GM15510 (cell line): ENCODE measurements around the gene MBD3L2.
"Not testable (repeated sequence)": the region's sequence is repeated elsewhere in the genome, so short reads cannot be mapped to it uniquely, and the experiment has no call there.

Experiments used
- POLR2A ChIP-seq: IDR thresholded peaks from 3 replicates; pipeline ENCODE4 v1.6.1; 2011; ENCODE audit warnings: borderline replicate concordance; ENCODE audit not compliant: insufficient read length; ENCODE audit errors: extremely low read depth

The MBD3L2 gene

DNA sequence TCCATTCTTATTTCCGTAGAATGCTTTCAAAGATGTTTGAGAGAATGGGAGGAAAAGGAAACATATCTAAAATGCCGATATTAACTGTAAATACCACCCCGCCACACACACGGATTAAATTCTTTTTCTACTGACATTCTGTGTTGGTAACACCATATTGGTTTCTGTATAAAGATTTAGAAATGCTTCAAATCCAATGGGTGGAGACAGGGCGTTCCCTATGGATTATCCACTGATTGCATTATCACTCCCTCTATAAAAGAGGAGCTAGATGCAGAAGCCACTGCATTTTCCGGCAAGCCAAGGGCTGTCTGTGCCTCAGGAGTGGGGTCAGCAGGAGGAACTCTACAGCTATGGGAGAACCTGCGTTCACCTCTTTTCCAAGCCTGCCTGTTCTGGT lies at the start of gene MBD3L2:
TSS of gene MBD3L2 (plus strand) at position 301 of the 400 bp plus-strand sequence. CDS start at position 354, 53 bp downstream.
- TF ChIP-seq POLR2A, result not testable (repeated sequence)

DNA sequence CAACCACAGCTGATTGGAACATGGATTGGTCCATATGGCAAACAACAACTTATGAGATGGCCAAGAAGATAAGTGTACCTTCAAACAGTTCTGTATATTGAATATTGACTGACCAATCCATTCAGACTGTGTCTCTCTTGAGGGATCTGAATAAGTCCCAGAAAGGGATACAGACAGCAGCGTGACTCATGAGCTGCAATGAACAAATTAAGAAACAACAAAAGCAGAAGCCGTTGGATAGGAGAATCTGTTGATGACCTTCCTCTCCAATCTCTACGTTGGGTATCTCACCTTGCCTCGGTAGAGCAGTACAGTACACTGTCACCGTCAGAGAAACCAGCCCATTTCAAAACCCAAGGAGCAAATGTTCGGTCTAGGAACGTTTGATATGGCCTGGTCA lies 49.2 kb upstream of the MBD3L2 start:
- TF ChIP-seq POLR2A, result no peak

DNA sequence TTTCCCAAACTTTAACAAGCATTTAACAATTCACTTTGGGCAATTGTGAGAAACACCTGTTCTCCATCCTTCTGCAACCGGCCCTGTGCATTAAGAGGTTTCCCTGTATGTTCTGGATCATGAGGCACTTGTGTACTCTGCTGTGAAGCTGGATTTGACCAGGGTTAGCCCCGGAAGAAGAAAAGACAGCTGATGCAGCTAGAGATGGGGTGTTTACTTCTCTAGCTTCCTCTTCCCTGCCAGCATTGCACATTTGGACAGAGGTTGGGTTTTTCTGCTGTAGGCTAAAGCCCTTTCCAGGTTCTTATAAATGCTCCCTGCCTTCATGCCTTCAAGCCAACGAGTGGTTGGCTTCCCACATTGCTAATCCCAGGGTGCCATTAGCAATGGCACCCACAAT lies 48.8 kb upstream of the MBD3L2 start:
- TF ChIP-seq POLR2A, result no peak

DNA sequence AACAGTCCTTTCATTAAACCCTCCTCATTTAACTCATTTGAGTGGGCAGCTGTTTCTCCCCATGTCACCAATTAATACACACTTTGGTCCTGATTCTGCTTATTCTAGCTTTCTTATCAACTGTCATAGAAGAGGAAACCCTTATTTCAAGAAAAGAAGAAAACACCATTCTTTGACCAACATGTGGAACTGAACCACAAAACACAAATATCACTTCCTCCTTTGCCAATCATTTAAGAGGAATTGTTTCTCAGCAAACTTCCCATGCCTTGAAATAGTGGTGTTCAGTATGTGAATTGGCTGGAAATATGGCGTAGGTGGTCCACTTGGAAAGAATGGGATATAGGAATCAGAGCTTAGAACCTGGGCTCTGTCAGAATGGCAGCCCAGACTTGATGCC lies 48.3 kb upstream of the MBD3L2 start:
- no peak for TF ChIP-seq POLR2A

DNA sequence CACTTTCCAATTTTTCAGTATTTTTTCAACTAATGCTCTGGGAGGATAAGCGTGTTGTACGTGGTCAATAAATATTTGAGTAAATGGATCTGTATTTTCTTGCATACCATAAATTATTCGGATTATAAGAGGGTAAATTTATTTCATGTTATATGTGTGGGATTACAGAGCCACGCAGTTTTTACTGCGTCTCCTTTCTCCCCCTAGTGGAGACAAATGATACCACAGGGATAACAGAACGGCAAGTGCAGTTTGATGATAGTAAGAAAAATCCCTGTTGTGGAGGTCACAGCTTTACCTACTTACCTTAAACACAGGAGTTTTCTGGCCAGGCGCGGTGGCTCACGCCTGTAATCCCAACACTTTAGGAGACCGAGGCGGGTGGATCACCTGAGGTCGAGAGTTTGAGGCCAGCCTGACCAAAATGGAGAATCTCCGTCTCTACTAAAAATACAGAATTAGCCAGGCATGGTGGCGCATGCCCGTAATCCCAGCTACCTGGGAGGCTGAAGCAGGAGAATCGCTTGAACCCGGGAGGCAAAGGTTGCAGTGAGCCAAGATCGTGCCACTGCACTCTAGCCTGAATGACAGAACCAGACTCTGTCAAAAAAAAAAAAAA lies 44.7 kb upstream of the MBD3L2 start:
- TF ChIP-seq POLR2A, result no peak

DNA sequence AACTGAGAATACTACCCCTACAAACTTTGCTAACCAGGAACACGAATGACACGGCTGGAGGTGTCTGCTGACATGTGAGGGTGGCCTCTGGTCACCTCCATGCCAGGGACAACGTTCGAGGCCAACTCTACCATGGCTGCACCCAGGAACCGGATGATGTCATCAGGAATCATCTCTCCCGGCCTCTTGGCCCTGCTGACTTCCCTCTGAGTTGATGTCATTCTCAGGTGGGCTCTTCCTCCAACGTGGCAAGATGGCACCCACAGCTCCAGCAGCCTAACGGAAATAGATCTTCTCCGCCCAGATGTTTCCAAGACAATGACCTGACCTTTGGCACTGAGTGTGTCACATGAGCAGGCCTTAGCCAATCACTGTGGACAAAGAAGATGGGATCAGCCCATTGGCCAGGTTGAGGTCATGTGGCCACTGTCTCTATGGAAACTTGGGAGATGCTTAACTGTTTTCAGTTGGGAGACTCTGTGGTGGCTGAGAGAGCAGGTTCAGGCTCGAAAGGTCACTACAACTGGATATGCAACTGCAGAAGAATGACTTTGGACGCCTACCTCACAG lies 42.9 kb upstream of the MBD3L2 start:
- no peak for TF ChIP-seq POLR2A

DNA sequence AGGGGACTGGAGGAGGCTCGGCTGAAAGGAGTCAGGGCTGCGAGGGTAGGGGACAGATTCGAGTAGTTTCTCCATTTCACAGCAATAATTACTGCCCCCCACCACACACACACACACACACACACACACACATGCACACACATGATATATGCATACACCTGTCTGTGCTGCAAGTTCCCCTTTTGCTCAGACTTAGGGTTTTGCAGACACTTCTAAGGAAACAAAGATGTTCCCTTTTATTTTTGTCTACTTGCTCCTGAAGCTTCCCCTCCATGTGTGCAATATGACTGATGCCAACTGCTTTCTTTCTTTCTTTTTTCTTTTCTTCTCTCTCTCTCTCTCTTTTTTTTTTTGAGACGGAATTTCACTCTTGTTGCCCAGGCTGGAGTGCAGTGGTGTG lies 41.3 kb upstream of the MBD3L2 start:
- TF ChIP-seq POLR2A, result no peak

DNA sequence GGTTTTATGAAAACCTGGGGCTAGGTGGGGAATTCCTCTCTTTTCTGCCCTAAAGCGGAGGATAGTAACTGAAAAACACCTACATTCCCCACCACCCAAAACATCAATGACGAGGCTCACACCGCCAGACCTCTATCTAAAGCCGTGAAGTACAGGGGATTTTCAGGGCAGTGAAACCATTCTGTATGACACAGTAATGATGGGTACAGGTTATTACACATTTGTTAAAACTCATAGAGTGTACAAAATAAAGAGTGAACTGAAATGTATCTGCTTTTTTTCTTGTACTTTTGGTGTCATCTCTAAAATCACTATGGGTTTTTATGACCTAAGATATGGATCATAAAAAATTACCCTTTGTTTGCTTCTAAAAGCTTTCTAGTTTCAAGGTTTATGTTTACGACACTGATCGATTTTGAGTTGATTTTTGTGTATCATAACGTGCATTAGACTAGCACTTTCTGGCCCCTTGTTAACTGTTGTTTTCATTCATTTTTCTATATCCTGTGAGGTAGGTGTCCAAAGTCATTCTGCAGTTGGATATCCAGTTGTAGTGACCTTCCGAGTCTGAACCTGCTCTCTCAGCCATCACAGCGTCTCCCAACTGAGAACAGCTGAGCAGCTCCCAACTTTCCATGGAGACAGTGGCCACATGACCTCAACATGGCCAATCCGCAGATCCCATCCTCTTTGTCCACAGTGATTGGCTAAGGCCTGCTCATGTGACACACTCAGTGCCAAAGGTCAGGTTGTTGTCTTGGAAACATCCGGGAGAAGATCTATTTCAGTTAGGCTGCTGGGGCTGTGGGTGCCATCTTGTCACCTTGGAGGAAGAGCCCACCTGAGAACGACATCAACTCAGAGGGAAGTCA lies 38.2 kb upstream of the MBD3L2 start:
- no peak for TF ChIP-seq POLR2A

DNA sequence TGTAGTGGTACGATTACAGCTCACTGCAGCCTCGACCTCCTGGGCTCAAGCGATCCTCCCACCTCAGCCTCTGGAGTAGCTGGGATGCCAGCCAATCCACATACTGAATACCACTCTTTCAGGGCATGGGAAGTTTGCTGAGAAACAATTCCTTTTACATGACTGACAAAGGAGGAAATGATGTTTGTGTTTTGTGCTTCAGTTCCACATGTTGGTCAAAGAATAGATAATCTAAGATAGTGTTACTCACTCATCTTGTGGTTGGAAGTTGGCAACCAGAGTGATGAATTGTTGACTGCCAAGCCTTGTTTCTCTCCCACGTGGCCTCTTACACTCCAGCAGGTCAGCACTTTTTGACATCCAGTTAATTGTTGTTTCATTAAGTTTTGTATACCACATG lies 35.4 kb upstream of the MBD3L2 start:
- no peak for TF ChIP-seq POLR2A

DNA sequence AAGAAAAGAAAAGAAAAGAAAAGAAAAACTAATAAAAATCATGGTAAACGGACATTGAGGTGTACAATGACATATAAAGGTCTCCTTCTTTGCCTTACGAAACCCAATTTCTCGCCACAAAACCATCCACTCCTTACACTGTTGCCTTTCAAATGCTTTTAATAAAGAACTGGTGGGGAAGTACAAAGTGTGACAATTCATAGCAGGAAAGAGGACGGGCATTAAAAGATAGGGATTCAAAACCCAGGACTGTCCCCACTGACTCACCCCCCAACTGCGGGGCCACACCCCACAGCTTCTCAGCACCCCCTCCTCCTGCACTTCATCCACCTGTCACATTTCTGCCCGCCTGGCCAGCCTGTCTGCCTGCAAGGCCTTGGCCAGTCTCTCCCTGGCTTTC lies 30.3 kb upstream of the MBD3L2 start:
- no peak for TF ChIP-seq POLR2A

DNA sequence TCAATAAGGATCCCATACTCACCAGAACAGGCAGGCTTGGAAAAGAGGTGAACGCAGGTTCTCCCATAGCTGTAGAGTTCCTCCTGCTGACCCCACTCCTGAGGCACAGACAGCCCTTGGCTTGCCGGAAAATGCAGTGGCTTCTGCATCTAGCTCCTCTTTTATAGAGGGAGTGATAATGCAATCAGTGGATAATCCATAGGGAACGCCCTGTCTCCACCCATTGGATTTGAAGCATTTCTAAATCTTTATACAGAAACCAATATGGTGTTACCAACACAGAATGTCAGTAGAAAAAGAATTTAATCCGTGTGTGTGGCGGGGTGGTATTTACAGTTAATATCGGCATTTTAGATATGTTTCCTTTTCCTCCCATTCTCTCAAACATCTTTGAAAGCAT lies 27.8 kb upstream of the MBD3L2 start, which contains the start of gene MBD3L2B:
TSS of gene MBD3L2B (minus strand) at position 101 of the 400 bp plus-strand sequence. CDS start at position 67, 34 bp downstream.
- not testable (repeated sequence) for TF ChIP-seq POLR2A

DNA sequence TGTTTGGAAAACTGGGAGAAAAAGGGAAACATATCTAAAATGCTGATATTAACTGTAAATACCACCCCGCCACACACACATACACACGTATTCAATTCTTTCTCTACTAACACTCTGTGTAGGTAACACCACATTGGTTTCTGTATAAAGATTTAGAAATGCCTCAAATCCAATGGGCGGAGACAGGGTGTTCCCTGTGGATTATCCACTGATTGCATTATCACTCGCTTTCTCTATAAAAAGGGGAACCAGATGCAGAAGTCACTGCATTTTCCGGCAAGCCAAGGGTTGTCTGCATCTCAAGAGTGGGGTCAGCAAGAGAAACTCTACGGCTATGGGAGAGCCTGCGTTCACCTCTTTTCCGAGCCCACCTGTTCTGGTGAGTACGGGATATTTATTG lies 18.8 kb upstream of the MBD3L2 start, which contains the start of gene MBD3L5:
TSS of gene MBD3L5 (plus strand) at position 301 of the 400 bp plus-strand sequence. CDS start at position 335, 34 bp downstream.
- not testable (repeated sequence) for TF ChIP-seq POLR2A

DNA sequence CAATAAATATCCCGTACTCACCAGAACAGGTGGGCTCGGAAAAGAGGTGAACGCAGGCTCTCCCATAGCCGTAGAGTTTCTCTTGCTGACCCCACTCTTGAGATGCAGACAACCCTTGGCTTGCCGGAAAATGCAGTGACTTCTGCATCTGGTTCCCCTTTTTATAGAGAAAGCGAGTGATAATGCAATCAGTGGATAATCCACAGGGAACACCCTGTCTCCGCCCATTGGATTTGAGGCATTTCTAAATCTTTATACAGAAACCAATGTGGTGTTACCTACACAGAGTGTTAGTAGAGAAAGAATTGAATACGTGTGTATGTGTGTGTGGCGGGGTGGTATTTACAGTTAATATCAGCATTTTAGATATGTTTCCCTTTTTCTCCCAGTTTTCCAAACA lies 9.0 kb upstream of the MBD3L2 start, which contains the start of gene MBD3L4:
TSS of gene MBD3L4 (minus strand) at position 101 of the 400 bp plus-strand sequence. CDS start at position 66, 35 bp downstream.
- not testable (repeated sequence) for TF ChIP-seq POLR2A

DNA sequence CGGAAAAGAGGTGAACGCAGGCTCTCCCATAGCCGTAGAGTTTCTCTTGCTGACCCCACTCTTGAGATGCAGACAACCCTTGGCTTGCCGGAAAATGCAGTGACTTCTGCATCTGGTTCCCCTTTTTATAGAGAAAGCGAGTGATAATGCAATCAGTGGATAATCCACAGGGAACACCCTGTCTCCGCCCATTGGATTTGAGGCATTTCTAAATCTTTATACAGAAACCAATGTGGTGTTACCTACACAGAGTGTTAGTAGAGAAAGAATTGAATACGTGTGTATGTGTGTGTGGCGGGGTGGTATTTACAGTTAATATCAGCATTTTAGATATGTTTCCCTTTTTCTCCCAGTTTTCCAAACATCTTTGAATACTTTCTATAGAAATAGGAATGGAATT lies 9.5 kb downstream of the MBD3L2 start, which contains the start of gene MBD3L3:
TSS of gene MBD3L3 (minus strand) at position 101 of the 400 bp plus-strand sequence. CDS start at position 30, 71 bp downstream.
- not testable (repeated sequence) for TF ChIP-seq POLR2A

DNA sequence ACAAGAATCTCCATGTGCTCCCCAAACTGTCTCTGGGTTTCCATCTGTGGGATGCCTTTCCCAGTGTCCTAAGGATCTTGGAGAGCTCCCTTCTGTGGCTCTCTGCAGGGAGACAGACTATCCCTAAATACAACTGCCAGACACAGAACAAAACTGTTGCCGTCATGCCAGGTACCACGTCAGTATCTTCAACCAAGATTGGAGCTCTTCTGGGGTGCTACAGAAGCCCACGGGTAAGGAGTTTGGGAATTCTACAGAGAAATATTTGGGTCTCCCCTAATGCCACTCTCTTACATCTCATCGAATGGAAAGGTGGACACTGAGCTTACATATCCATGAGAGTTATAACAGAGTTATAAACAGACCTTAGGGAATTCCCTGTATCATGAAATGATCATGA lies 14.2 kb downstream of the MBD3L2 start:
- TF ChIP-seq POLR2A, result no peak

DNA sequence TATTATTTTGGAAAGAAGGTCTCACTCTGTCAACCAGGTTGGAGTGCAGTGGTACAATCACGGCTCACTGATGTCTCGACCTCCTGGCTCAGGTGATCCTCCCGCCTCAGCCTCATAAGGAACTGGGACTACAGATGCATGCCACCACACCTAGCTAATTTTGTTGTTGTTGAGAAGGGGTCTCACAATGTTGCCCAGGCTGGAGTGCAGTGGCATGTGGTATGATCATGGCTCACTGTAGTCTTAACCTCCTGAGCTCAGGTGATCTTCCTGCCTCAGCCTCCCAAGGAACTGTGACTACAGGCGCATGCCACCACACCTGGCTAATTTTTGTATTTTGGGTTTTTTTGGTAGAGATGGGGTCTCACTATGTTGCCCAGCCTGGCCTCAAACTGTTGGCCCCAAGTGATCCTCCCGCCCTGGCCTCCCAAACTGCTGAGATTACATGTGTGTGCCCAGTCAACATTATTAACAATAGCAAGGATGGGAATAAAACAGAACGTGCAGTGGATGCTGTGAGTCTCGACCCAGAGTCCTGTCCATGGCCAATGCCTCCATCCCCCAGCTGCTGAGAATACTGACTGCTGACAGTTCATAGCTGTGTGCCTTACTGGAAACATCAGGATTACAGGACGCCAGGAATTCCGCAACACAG lies 14.8 kb downstream of the MBD3L2 start:
- TF ChIP-seq POLR2A, result no peak

DNA sequence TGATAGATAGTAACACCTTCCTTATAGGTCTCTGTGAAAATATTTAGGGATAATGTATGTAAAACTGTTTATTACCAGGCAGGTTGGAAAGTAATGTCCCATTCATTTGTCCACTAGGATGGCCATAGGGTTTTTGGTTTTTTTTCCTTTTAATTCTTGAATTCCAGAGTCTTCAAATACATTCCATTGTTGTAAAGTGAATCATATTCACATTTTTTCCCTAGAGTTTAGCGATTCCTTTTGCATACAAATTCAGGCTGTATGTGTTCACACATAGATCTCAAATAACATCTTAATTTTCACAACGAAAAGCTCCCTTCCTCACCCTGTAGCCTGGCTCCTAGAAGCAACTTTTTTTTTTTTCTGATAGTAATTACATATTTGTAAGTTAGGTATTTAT lies 18.6 kb downstream of the MBD3L2 start:
- no peak for TF ChIP-seq POLR2A
